IMR-90 (cell line): Measurements from ENCODE around the gene SH2B3. TPM values are rescaled to one million over a fixed set of nuclear protein-coding genes. Genes with fewer than 3 reads are reported as not detected.

ENCODE experiments used
- ATAC-seq: fragments of 200-7000 bp; cut with Tn5 transposase; 2 replicates; pipeline ENCODE4 v1.9.1; 2020; ENCODE audit warnings: low read depth, mild to moderate bottlenecking, moderate library complexity
- BruUV-seq: library from RNA; stranded (reverse); fragments of 400-500 nt; replicated peaks from 2 replicates; lab custom pipeline; 2021; lab: Mats Ljungman, UMichigan
- CTCF ChIA-PET: fragments of 300-600 bp; formaldehyde crosslinking; extraction: SDS; loops from one replicate; lab custom pipeline; 2021; ENCODE audit warnings: antibody characterized with exemption; lab: Yijun Ruan, JAX
- POLR2A ChIA-PET: fragments of 300-600 bp; sonication (Branson Sonifier 250); formaldehyde crosslinking; loops from one replicate; lab custom pipeline; 2022; ENCODE audit warnings: antibody characterized with exemption; ENCODE audit not compliant: unreplicated experiment; lab: Charles Lee
- DNase-seq: peaks from one replicate; pipeline ENCODE4 v3.0.0; 2013
- H2AFZ ChIP-seq: replicated peaks from 2 replicates; pipeline ENCODE3; 2013; ENCODE audit warnings: low read length, mild to moderate bottlenecking; ENCODE audit not compliant: poor library complexity
- H2AK5ac ChIP-seq: 2 replicates; pipeline ENCODE4 v1.6.1; 2013; ENCODE audit warnings: low read depth, low read length, inconsistent platforms
- H2AK9ac ChIP-seq: replicated peaks from 2 replicates; pipeline ENCODE3; 2013; ENCODE audit warnings: mild to moderate bottlenecking, low read depth, low read length, moderate library complexity; ENCODE audit not compliant: poor library complexity
- H2BK120ac ChIP-seq: 2 replicates; pipeline ENCODE4 v1.6.1; 2013; ENCODE audit warnings: low read depth, low read length, inconsistent platforms
- H2BK15ac ChIP-seq: 3 replicates; pipeline ENCODE4 v1.6.1; 2013; ENCODE audit warnings: low read depth, low read length, inconsistent platforms
- H2BK20ac ChIP-seq: 2 replicates; pipeline ENCODE4 v1.6.1; 2013; ENCODE audit warnings: low read depth, mild to moderate bottlenecking, inconsistent platforms, low read length, moderate library complexity
- H2BK5ac ChIP-seq: 2 replicates; pipeline ENCODE4 v1.6.1; 2013; ENCODE audit warnings: mild to moderate bottlenecking, low read depth, low read length, inconsistent platforms; ENCODE audit not compliant: poor library complexity, severe bottlenecking
- H3K14ac ChIP-seq: replicated peaks from 2 replicates; pipeline ENCODE4 v1.6.1; 2013; ENCODE audit warnings: low read depth, low read length, inconsistent platforms
- H3K18ac ChIP-seq: 2 replicates; pipeline ENCODE4 v1.6.1; 2013; ENCODE audit warnings: low read depth, low read length, control low read depth
- H3K23ac ChIP-seq: 2 replicates; pipeline ENCODE4 v1.6.1; 2013; ENCODE audit warnings: low read depth, low read length, inconsistent platforms
- H3K27ac ChIP-seq: 2 replicates; pipeline ENCODE4 v1.5.1; 2013; ENCODE audit warnings: mild to moderate bottlenecking, control low read depth, low read length; ENCODE audit not compliant: insufficient read depth
- H3K27me3 ChIP-seq: 2 replicates; pipeline ENCODE4 v1.6.1; 2013; ENCODE audit warnings: low read length; ENCODE audit not compliant: control insufficient read depth, insufficient read depth
- H3K36me3 ChIP-seq: 2 replicates; pipeline ENCODE4 v1.6.1; 2013; ENCODE audit warnings: low read length, mixed read lengths; ENCODE audit not compliant: control insufficient read depth, insufficient read depth
- H3K4ac ChIP-seq: 2 replicates; pipeline ENCODE4 v1.6.1; 2013; ENCODE audit warnings: low read depth, low read length, inconsistent platforms
- H3K4me1 ChIP-seq: 2 replicates; pipeline ENCODE4 v1.6.1; 2013; ENCODE audit warnings: low read length, mixed read lengths; ENCODE audit not compliant: control insufficient read depth, insufficient read depth
- H3K4me2 ChIP-seq: 2 replicates; pipeline ENCODE4 v1.6.1; 2013; ENCODE audit warnings: low read depth, mild to moderate bottlenecking, control low read depth, low read length, moderate library complexity
- H3K4me3 ChIP-seq: 2 replicates; pipeline ENCODE4 v1.5.1; 2013; ENCODE audit warnings: low read depth, mild to moderate bottlenecking, control low read depth, low read length, moderate library complexity; ENCODE audit not compliant: insufficient read depth
- H3K56ac ChIP-seq: 2 replicates; pipeline ENCODE4 v1.6.1; 2013; ENCODE audit warnings: low read length, inconsistent platforms; ENCODE audit not compliant: insufficient read depth; ENCODE audit errors: extremely low read depth
- H3K79me1 ChIP-seq, 2 experiments: 2 replicates each; pipeline ENCODE4 v1.6.1; 2013; ENCODE audit warnings: low read length in 2 of 2, inconsistent platforms in 1 of 2, low read depth in 1 of 2
- H3K9ac ChIP-seq: 2 replicates; pipeline ENCODE4 v1.6.1; 2013; ENCODE audit warnings: low read depth, low read length, control low read depth
- H3K9me1 ChIP-seq: 2 replicates; pipeline ENCODE4 v1.6.1; 2013; ENCODE audit warnings: low read length, inconsistent platforms; ENCODE audit not compliant: insufficient read depth
- H3K9me3 ChIP-seq: 2 replicates; pipeline ENCODE4 v1.6.1; 2013; ENCODE audit warnings: low read length; ENCODE audit not compliant: control insufficient read depth, insufficient read depth
- H4K20me1 ChIP-seq: 2 replicates; pipeline ENCODE4 v1.6.1; 2013; ENCODE audit warnings: low read length, inconsistent platforms; ENCODE audit not compliant: insufficient read depth
- H4K5ac ChIP-seq: 2 replicates; pipeline ENCODE4 v1.6.1; 2013; ENCODE audit warnings: mild to moderate bottlenecking, low read depth, low read length, control low read depth
- H4K8ac ChIP-seq, 2 experiments: 2 replicates each; pipeline ENCODE4 v1.6.1; 2013; ENCODE audit warnings: low read depth in 2 of 2, low read length in 2 of 2, control low read depth in 1 of 2, inconsistent platforms in 1 of 2
- H4K91ac ChIP-seq: 2 replicates; pipeline ENCODE4 v1.6.1; 2013; ENCODE audit warnings: low read depth, low read length, inconsistent platforms; ENCODE audit not compliant: insufficient read depth
- BHLHE40 ChIP-seq: fragments of 150-350 bp; IDR thresholded peaks from 2 replicates; pipeline ENCODE4 v1.6.1; 2016; ENCODE audit warnings: mild to moderate bottlenecking, low read depth, low read length
- CHD1 ChIP-seq: IDR thresholded peaks from 2 replicates; pipeline ENCODE4 v1.6.1; 2012; ENCODE audit warnings: low read depth, low read length, improper control_type of control experiment
- CTCF ChIP-seq: conservative IDR thresholded peaks from 2 replicates; pipeline ENCODE4 v1.5.1; 2012; ENCODE audit warnings: mild to moderate bottlenecking, low read depth, low read length, improper control_type of control experiment
- ELK1 ChIP-seq: fragments of 150-350 bp; IDR thresholded peaks from 2 replicates; pipeline ENCODE4 v1.6.1; 2016; ENCODE audit warnings: low read depth, mild to moderate bottlenecking, low read length, moderate library complexity, borderline replicate concordance
- MAFK ChIP-seq: IDR thresholded peaks from 2 replicates; pipeline ENCODE4 v1.6.1; 2012; ENCODE audit warnings: low read depth, low read length, improper control_type of control experiment
- MAZ ChIP-seq: IDR thresholded peaks from 2 replicates; pipeline ENCODE4 v1.6.1; 2012; ENCODE audit warnings: low read depth, mild to moderate bottlenecking, low read length, improper control_type of control experiment, moderate library complexity, borderline replicate concordance
- MXI1 ChIP-seq: IDR thresholded peaks from 2 replicates; pipeline ENCODE4 v1.6.1; 2012; ENCODE audit warnings: low read depth, mild to moderate bottlenecking, low read length, moderate library complexity, borderline replicate concordance
- NFE2L2 ChIP-seq: fragments of 150-350 bp; IDR thresholded peaks from 2 replicates; pipeline ENCODE4 v1.6.1; 2016; ENCODE audit warnings: low read depth, mild to moderate bottlenecking, low read length
- RAD21 ChIP-seq: IDR thresholded peaks from 2 replicates; pipeline ENCODE4 v1.6.1; 2012; ENCODE audit warnings: low read length, improper control_type of control experiment
- RCOR1 ChIP-seq: IDR thresholded peaks from 2 replicates; pipeline ENCODE4 v1.6.1; 2012; ENCODE audit warnings: mild to moderate bottlenecking, low read length, improper control_type of control experiment; ENCODE audit not compliant: insufficient replicate concordance
- RFX5 ChIP-seq: IDR thresholded peaks from 2 replicates; pipeline ENCODE4 v1.8.0; 2012; ENCODE audit warnings: low read depth, mild to moderate bottlenecking, low read length, moderate library complexity
- SMC3 ChIP-seq: fragments of 150-350 bp; IDR thresholded peaks from 2 replicates; pipeline ENCODE4 v1.6.1; 2016; ENCODE audit warnings: low read depth, mild to moderate bottlenecking, antibody characterized with exemption, low read length, moderate library complexity
- USF2 ChIP-seq: fragments of 150-350 bp; IDR thresholded peaks from 2 replicates; pipeline ENCODE4 v1.6.1; 2017; ENCODE audit warnings: mild to moderate bottlenecking, antibody characterized with exemption, low read length, low read depth
- WGBS, 2 experiments: methylation state at CpG; one replicate each; pipeline versions ENCODE4 v1.1.5 to v1.1.7; 2013; ENCODE audit warnings: missing lambda C conversion rate in 2 of 2; ENCODE audit not compliant: insufficient read length in 1 of 2; ENCODE audit errors: extremely low coverage in 2 of 2; 5-methylcytosine and 5-hydroxymethylcytosine counted together
- dilution Hi-C: fragments of 300-500 bp; cut with HindIII; formaldehyde crosslinking; loops from one replicate; pipeline ENCODE4 v1.14.3; 2018; ENCODE audit warnings: low sequenced_read_pairs; ENCODE audit not compliant: unreplicated experiment
- in situ Hi-C: fragments of 300-500 bp; cut with MboI; formaldehyde crosslinking; loops from 3 replicates; pipeline ENCODE4 v1.14.3; 2019; ENCODE audit warnings: low sequenced_read_pairs, inconsistent platforms, mixed read lengths
- intact Hi-C: fragments of 100-400 bp; cut with micrococcal nuclease; formaldehyde crosslinking; loops from 2 replicates; pipeline ENCODE4 v1.10.0; 2022
- polyA plus RNA-seq, 3 experiments: library from polyadenylated mRNA; depleted of rRNA; stranded (reverse); fragments of >200 nt; gene quantifications; 2 replicates each; pipeline ENCODE4 v1.2.3, GENCODE V29; 2012; ENCODE audit warnings: low replicate concordance in 1 of 3
- total RNA-seq: library from RNA; depleted of rRNA; stranded (reverse); fragments of >200 nt; gene quantifications from 2 replicates; pipeline ENCODE4 v1.2.3, GENCODE V29; 2012

Gene SH2B3
- total and polyA plus RNA-seq, 2 of the 4 experiments (the other 2 are of a cell fraction) = 9.3 to 20.2 TPM

DNA sequence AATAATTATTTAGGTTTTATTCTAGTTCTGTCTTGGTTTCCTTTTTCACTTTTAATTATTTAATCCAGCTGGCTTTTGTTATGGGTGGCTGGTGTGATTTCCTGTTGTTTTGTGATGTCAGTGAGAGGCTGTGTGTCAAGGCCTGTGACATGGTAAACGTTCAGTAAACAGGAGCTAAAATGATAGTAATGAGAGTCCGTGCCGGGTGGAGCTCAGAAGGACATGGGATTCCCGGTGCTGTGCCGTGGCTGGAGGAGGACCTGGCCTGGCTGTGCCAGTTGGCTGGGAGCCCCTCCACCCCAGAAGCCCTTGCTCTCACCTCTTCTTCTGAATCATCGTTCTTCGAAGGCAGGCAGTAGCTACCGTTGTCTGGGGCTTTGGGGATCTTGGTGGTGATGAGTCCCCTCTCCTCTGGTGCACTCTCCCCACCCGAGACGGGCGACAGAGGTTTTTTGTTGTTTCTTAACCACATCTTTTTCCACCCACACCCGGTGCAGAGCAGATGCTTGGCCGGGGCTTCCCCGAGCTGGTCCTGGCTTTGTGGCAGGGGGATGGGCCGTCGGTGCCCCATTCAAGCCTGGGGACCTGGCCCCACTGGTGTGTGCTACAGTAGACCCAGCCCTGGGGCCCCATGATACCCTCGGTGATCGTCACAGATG lies 29.1 kb downstream of the SH2B3 start:
- peak; percentile 25 for ATAC-seq
- H3K23ac ChIP-seq = peak overlapping the region; percentile 25; the same call in 1 of the 2 replicates
- peak overlapping the region; percentile 1; the same call in 1 of the 2 replicates for H3K9ac ChIP-seq
- no TSS peak for BruUV-seq
- peak overlapping the region; percentile 66 for H3K4ac ChIP-seq
- peak overlapping the region; percentile 72 for H2AK9ac ChIP-seq
- peak overlapping the region; percentile 54 for H4K91ac ChIP-seq
- H2BK120ac ChIP-seq = peak overlapping the region; percentile 57
- intact Hi-C loops = no loop called here
- 7% methylated on average over 2 of the region's 18 CpGs; no CpG with 5 or more reads in 1 of the 2 experiments for WGBS, 2 experiments
- peaks cover 69% of the 10 kb centered on the region for H4K20me1 ChIP-seq
- H3K79me1 ChIP-seq = peaks cover 16 to 86% of the 10 kb centered on the region in 2 experiments
- no peak overlapping the region for H3K56ac ChIP-seq
- peak overlapping the region; percentile 8 to 74; a peak in 3 of 4 replicates for H4K8ac ChIP-seq
- H3K4me3 ChIP-seq = no peak overlapping the region
- CTCF ChIA-PET = interaction anchor here (1.5 to 2.4 kb wide), 2 partner anchors 17 to 38 kb away, joined by 8 to 10 read pairs; no protein-coding TSS in a partner anchor
- H3K9me1 ChIP-seq = peaks cover 46% of the 10 kb centered on the region
- H3K14ac ChIP-seq = peak overlapping the region; percentile 11
- peak overlapping the region; percentile 35; the same call in 1 of the 2 replicates for H3K18ac ChIP-seq
- in situ Hi-C loops = no loop called here
- peak overlapping the region; percentile 38 for H3K4me2 ChIP-seq
- H2BK5ac ChIP-seq = peak overlapping the region; percentile 53
- no peaks in the 10 kb centered on the region for H3K36me3 ChIP-seq
- H2AK5ac ChIP-seq = peak overlapping the region; percentile 46
- peak overlapping the region; percentile 16; the same call in 1 of the 3 replicates for H2BK15ac ChIP-seq
- H3K9me3 ChIP-seq = no peaks in the 10 kb centered on the region
- POLR2A ChIA-PET = interaction anchor here (0.7 kb wide), 1 partner anchor 9 kb away, joined by 3 read pairs; no protein-coding TSS in a partner anchor
- dilution Hi-C loops = no loop called here
- H2AFZ ChIP-seq = peak overlapping the region; percentile 38
- DNase-seq = peak; percentile 62
- H2BK20ac ChIP-seq = peak overlapping the region; percentile 7
- peak overlapping the region; percentile 0; the same call in 1 of the 2 replicates for H4K5ac ChIP-seq
- peak overlapping the region; percentile 51 for H3K27ac ChIP-seq
- no peaks in the 10 kb centered on the region for H3K27me3 ChIP-seq
- peaks cover 36% of the 10 kb centered on the region for H3K4me1 ChIP-seq
- no peak for TF ChIP-seq MXI1
- no peak for TF ChIP-seq ELK1
- TF ChIP-seq MAFK = no peak
- TF ChIP-seq CHD1 = no peak
- TF ChIP-seq RFX5 = no peak
- TF ChIP-seq RCOR1 = no peak
- no peak for TF ChIP-seq BHLHE40
- no peak for TF ChIP-seq NFE2L2
- TF ChIP-seq CTCF = no peak
- no peak for TF ChIP-seq USF2
- no peak; the same call in 1 of the 2 replicates for TF ChIP-seq MAZ
- no peak for TF ChIP-seq SMC3
- TF ChIP-seq RAD21 = no peak
